ENCODE results near the gene MMADHC. TPM values are rescaled to one million over a fixed set of nuclear protein-coding genes. Genes with fewer than 3 reads are reported as not detected.

MMADHC gene
- polyA plus RNA-seq, 3 donors = 20.5 to 119 (median 97.9) TPM

- Mint-ChIP-seq H3K4me1 (no peaks in the 10 kb centered on the region), H3K4me3 (no peak overlapping the region), H3K9me3 (peaks cover 0 to 2% (median 0%) of the 10 kb centered on the region in 7 donors), H3K36me3 (peaks cover 61 to 75% of the 10 kb centered on the region in 2 donors), H3K27me3 (ENCODE audit: low read depth in 3 of 3) (no peaks in the 10 kb centered on the region), H3K27ac (no peak overlapping the region)
- Histone ChIP-seq H3K36me3 (replicated peaks in 1 of 2; ENCODE audit: control insufficient read depth in 1 of 2, insufficient read depth in 2 of 2, low read length in 2 of 2) (peaks cover 91 to 98% of the 10 kb centered on the region in 2 donors), H2AFZ (ENCODE audit: insufficient read depth, low read depth, low read length, poor library complexity, severe bottlenecking) (no peak overlapping the region), H3K79me2 (ENCODE audit: insufficient read depth, low read length) (peaks cover 5% of the 10 kb centered on the region), H3K27ac (ENCODE audit: low read depth in 1 of 2, low read length in 2 of 2) (no peak overlapping the region), H3K4me2 (replicated peaks; ENCODE audit: extremely low read depth, low read length, poor library complexity, severe bottlenecking) (no peak overlapping the region), H3K4me3 (replicated peaks in 1 of 3; ENCODE audit: low read depth in 2 of 3, low read length in 3 of 3) (no peak overlapping the region), H3K9ac (ENCODE audit: insufficient read depth, low read length, poor library complexity, severe bottlenecking) (no peak overlapping the region), H3K27me3 (ENCODE audit: control insufficient read depth in 2 of 2, insufficient read depth in 2 of 2, low read length in 2 of 2) (no peaks in the 10 kb centered on the region), H3K9me3 (replicated peaks in 1 of 2; ENCODE audit: control insufficient read depth in 1 of 2, insufficient read depth in 1 of 2, low read length in 2 of 2) (no peaks in the 10 kb centered on the region), H4K20me1 (ENCODE audit: insufficient read depth, low read length) (peaks cover 20% of the 10 kb centered on the region), H3K4me1 (ENCODE audit: control insufficient read depth in 1 of 2, insufficient read depth in 2 of 2, low read length in 2 of 2) (no peaks in the 10 kb centered on the region)
- no peak for TF ChIP-seq CTCF (IDR thresholded peaks at IDR 0.05)
- DNase-seq = no peak
- intact Hi-C loops (cut with micrococcal nuclease) = no loop called here
These were observed 12.3 kb downstream of the MMADHC start for GRCh38 chr2:149575277-149575676.

GRCh38 chr2:149573760-149574159 is 13.8 kb downstream of the MMADHC start:
- no CpG with 5 or more reads among the region's 2 CpGs for WGBS (ENCODE audit: insufficient coverage)
- TF ChIP-seq CTCF (IDR thresholded peaks at IDR 0.05) = peak; percentile 23
- H3K4me3 ChIP-seq (replicated peaks in 1 of 3; ENCODE audit: low read depth in 2 of 3, low read length in 3 of 3) = no peak overlapping the region
- intact Hi-C loops (cut with micrococcal nuclease) = no loop called here
- H3K4me2 ChIP-seq (replicated peaks; ENCODE audit: extremely low read depth, low read length, poor library complexity, severe bottlenecking) = no peak overlapping the region
- no peak overlapping the region for H3K27ac Mint-ChIP-seq
- no peaks in the 10 kb centered on the region for H3K9me3 ChIP-seq (replicated peaks in 1 of 2; ENCODE audit: control insufficient read depth in 1 of 2, insufficient read depth in 1 of 2, low read length in 2 of 2)
- H3K27me3 ChIP-seq (ENCODE audit: control insufficient read depth in 2 of 2, insufficient read depth in 2 of 2, low read length in 2 of 2) = no peaks in the 10 kb centered on the region
- H4K20me1 ChIP-seq (ENCODE audit: insufficient read depth, low read length) = peaks cover 12% of the 10 kb centered on the region
- no peak overlapping the region for H3K4me3 Mint-ChIP-seq
- H3K4me1 Mint-ChIP-seq = peaks cover 4% of the 10 kb centered on the region
- H2AFZ ChIP-seq (ENCODE audit: insufficient read depth, low read depth, low read length, poor library complexity, severe bottlenecking) = no peak overlapping the region
- H3K9ac ChIP-seq (ENCODE audit: insufficient read depth, low read length, poor library complexity, severe bottlenecking) = no peak overlapping the region
- no peaks in the 10 kb centered on the region for H3K79me2 ChIP-seq (ENCODE audit: insufficient read depth, low read length)
- H3K36me3 ChIP-seq (replicated peaks in 1 of 2; ENCODE audit: control insufficient read depth in 1 of 2, insufficient read depth in 2 of 2, low read length in 2 of 2) = peaks cover 91 to 99% of the 10 kb centered on the region in 2 donors
- H3K9me3 Mint-ChIP-seq = peaks cover 0 to 2% (median 0%) of the 10 kb centered on the region in 7 donors
- H3K27ac ChIP-seq (ENCODE audit: low read depth in 1 of 2, low read length in 2 of 2) = no peak overlapping the region
- no peaks in the 10 kb centered on the region for H3K27me3 Mint-ChIP-seq (ENCODE audit: low read depth in 3 of 3)
- peaks cover 68 to 82% of the 10 kb centered on the region in 2 donors for H3K36me3 Mint-ChIP-seq
- no peak for DNase-seq
- no peaks in the 10 kb centered on the region for H3K4me1 ChIP-seq (ENCODE audit: control insufficient read depth in 1 of 2, insufficient read depth in 2 of 2, low read length in 2 of 2)
